ENCODE results near the gene MCUR1.

DNA sequence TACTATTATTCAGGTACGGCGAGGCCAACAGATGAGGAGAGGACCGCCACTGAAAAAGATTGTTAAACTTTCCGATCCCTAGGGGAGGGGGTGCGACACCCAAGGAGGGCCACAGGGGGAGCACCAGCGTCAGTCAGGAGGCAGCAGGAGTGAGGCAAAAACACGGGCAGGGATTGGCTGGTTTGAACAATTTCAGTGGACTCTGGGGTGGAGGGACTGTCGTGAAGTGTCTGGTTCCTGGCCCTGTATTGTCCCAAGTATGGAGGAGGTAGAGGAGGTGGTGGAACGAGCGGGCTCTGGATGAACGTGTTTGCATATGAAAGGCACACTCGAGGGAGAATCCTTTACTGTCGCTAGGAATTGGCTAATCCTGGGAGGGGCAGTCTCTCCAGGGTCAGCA is 32.5 kb upstream of the MCUR1 start:
- no peak for TF ChIP-seq KDM1A (IDR thresholded peaks at IDR 0.05; ENCODE audit: low read depth)
- no peak for TF ChIP-seq POLR2A (IDR thresholded peaks at IDR 0.05; ENCODE audit: low read length)
- TF ChIP-seq CHD2 (IDR thresholded peaks at IDR 0.05; ENCODE audit: low read length, partially characterized antibody), result no peak
- TF ChIP-seq ZFP36 (IDR thresholded peaks at IDR 0.05; ENCODE audit: borderline replicate concordance, partially characterized antibody), result no peak
- no peak for TF ChIP-seq MAFK (IDR thresholded peaks at IDR 0.05; ENCODE audit: partially characterized antibody)
- no peak for TF ChIP-seq BHLHE40 (IDR thresholded peaks at IDR 0.05; ENCODE audit: low read depth, low read length)
- TF ChIP-seq, protein P1, sequence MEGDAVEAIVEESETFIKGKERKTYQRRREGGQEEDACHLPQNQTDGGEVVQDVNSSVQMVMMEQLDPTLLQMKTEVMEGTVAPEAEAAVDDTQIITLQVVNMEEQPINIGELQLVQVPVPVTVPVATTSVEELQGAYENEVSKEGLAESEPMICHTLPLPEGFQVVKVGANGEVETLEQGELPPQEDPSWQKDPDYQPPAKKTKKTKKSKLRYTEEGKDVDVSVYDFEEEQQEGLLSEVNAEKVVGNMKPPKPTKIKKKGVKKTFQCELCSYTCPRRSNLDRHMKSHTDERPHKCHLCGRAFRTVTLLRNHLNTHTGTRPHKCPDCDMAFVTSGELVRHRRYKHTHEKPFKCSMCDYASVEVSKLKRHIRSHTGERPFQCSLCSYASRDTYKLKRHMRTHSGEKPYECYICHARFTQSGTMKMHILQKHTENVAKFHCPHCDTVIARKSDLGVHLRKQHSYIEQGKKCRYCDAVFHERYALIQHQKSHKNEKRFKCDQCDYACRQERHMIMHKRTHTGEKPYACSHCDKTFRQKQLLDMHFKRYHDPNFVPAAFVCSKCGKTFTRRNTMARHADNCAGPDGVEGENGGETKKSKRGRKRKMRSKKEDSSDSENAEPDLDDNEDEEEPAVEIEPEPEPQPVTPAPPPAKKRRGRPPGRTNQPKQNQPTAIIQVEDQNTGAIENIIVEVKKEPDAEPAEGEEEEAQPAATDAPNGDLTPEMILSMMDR (IDR thresholded peaks at IDR 0.05), result no peak
- TF ChIP-seq, protein P2, sequence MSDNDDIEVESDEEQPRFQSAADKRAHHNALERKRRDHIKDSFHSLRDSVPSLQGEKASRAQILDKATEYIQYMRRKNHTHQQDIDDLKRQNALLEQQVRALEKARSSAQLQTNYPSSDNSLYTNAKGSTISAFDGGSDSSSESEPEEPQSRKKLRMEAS (IDR thresholded peaks at IDR 0.05), result no peak
- no peak for TF ChIP-seq HDAC2 (IDR thresholded peaks at IDR 0.05)
- no peak for TF ChIP-seq EHF (CRISPR knock-in tag; IDR thresholded peaks at IDR 0.05)
- TF ChIP-seq ZC3H11A (IDR thresholded peaks at IDR 0.05), result no peak
- TF ChIP-seq, protein P3, sequence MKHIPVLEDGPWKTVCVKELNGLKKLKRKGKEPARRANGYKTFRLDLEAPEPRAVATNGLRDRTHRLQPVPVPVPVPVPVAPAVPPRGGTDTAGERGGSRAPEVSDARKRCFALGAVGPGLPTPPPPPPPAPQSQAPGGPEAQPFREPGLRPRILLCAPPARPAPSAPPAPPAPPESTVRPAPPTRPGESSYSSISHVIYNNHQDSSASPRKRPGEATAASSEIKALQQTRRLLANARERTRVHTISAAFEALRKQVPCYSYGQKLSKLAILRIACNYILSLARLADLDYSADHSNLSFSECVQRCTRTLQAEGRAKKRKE (CRISPR knock-in tag; IDR thresholded peaks at IDR 0.05; ENCODE audit: low read depth), result no peak
- no peak for TF ChIP-seq HOXB13 (CRISPR knock-in tag; IDR thresholded peaks at IDR 0.05; ENCODE audit: low read depth)
- TF ChIP-seq EP300 (IDR thresholded peaks at IDR 0.05), result no peak

All from A549 (cell line).